Trophoblast cell (in vitro differentiated cells and primary cell): ENCODE data around the gene BRD3.
"Not testable (repeated sequence)": the region's sequence is repeated elsewhere in the genome, so short reads cannot be mapped to it uniquely, and the experiment has no call there.

Source experiments
- DNase-seq, 2 donors: peaks; one replicate each; pipeline ENCODE4 v3.0.0-alpha.2; 2016
- H2AFZ ChIP-seq: 2 replicates; pipeline ENCODE4 v1.6.1; 2013; ENCODE audit warnings: low read length, moderate library complexity, mild to moderate bottlenecking; ENCODE audit not compliant: insufficient read depth, poor library complexity
- H2AK5ac ChIP-seq: 2 replicates; pipeline ENCODE4 v1.6.1; 2013; ENCODE audit warnings: mild to moderate bottlenecking, low read length
- H2BK120ac ChIP-seq: 2 replicates; pipeline ENCODE4 v1.6.1; 2013; ENCODE audit warnings: low read length, mild to moderate bottlenecking, moderate library complexity; ENCODE audit not compliant: insufficient read depth, poor library complexity
- H2BK12ac ChIP-seq: 2 replicates; pipeline ENCODE4 v1.6.1; 2013; ENCODE audit warnings: mild to moderate bottlenecking, low read length, moderate library complexity
- H2BK5ac ChIP-seq: 2 replicates; pipeline ENCODE4 v1.6.1; 2013; ENCODE audit warnings: low read length, low read depth, moderate library complexity, mild to moderate bottlenecking; ENCODE audit not compliant: poor library complexity
- H3K14ac ChIP-seq: 2 replicates; pipeline ENCODE4 v1.6.1; 2013; ENCODE audit warnings: mild to moderate bottlenecking, low read length
- H3K18ac ChIP-seq: 2 replicates; pipeline ENCODE4 v1.6.1; 2013; ENCODE audit warnings: mild to moderate bottlenecking, low read length
- H3K23ac ChIP-seq: 2 replicates; pipeline ENCODE4 v1.6.1; 2013; ENCODE audit warnings: low read length
- H3K27ac ChIP-seq: 2 replicates; pipeline ENCODE4 v1.5.1; 2013; ENCODE audit warnings: low read depth, mild to moderate bottlenecking, inconsistent platforms, low read length, moderate library complexity
- H3K27me3 ChIP-seq: 2 replicates; pipeline ENCODE4 v1.6.1; 2013; ENCODE audit warnings: inconsistent platforms, mild to moderate bottlenecking, low read length, moderate library complexity; ENCODE audit not compliant: insufficient read depth
- H3K36me3 ChIP-seq, 2 experiments: 1 replicate in 1 of 2; 2 replicates in 1 of 2; pipeline ENCODE4 v1.6.1; 2013; ENCODE audit warnings: low read length in 2 of 2, mild to moderate bottlenecking in 2 of 2, moderate library complexity in 1 of 2; ENCODE audit not compliant: insufficient read depth in 2 of 2, control insufficient read depth in 1 of 2
- H3K4ac ChIP-seq: 2 replicates; pipeline ENCODE4 v1.6.1; 2013; ENCODE audit warnings: low read depth, mild to moderate bottlenecking, low read length, moderate library complexity
- H3K4me1 ChIP-seq, 2 experiments: 1 replicate in 1 of 2; 2 replicates in 1 of 2; pipeline ENCODE4 v1.6.1; 2013; ENCODE audit warnings: low read length in 2 of 2, mild to moderate bottlenecking in 2 of 2, moderate library complexity in 1 of 2; ENCODE audit not compliant: insufficient read depth in 2 of 2, control insufficient read depth in 1 of 2
- H3K4me2 ChIP-seq: 2 replicates; pipeline ENCODE4 v1.6.1; 2013; ENCODE audit warnings: inconsistent platforms, mild to moderate bottlenecking, low read length, moderate library complexity
- H3K4me3 ChIP-seq: 2 replicates; pipeline ENCODE4 v1.5.1; 2013; ENCODE audit warnings: mild to moderate bottlenecking, low read depth, low read length, inconsistent platforms
- H3K79me1 ChIP-seq: one replicate; pipeline ENCODE4 v1.6.1; 2013; ENCODE audit warnings: low read length
- H3K79me2 ChIP-seq: 2 replicates; pipeline ENCODE4 v1.6.1; 2013; ENCODE audit warnings: low read length, mild to moderate bottlenecking; ENCODE audit not compliant: control insufficient read depth, insufficient read depth, poor library complexity
- H3K9ac ChIP-seq: 2 replicates; pipeline ENCODE4 v1.6.1; 2013; ENCODE audit warnings: mild to moderate bottlenecking, low read length
- H3K9me3 ChIP-seq: 2 replicates; pipeline ENCODE4 v1.6.1; 2013; ENCODE audit warnings: low read depth, mild to moderate bottlenecking, control low read depth, inconsistent platforms, low read length; ENCODE audit not compliant: insufficient read depth
- H4K12ac ChIP-seq: 2 replicates; pipeline ENCODE4 v1.6.1; 2013; ENCODE audit warnings: low read depth, mild to moderate bottlenecking, low read length, moderate library complexity
- H4K8ac ChIP-seq: 2 replicates; pipeline ENCODE4 v1.6.1; 2013; ENCODE audit warnings: low read depth, mild to moderate bottlenecking, low read length, moderate library complexity
- H4K91ac ChIP-seq: one replicate; pipeline ENCODE4 v1.6.1; 2013; ENCODE audit warnings: low read depth, mild to moderate bottlenecking, low read length, moderate library complexity
- WGBS: extraction: QIAGEN DNeasy Blood & Tissue Kit; methylation state at CpG from one replicate; pipeline ENCODE4 v1.1.7; 2013; ENCODE audit warnings: missing lambda C conversion rate; ENCODE audit not compliant: insufficient read length, insufficient coverage; ENCODE audit errors: extremely low coverage; 5-methylcytosine and 5-hydroxymethylcytosine counted together

The BRD3 gene

GRCh38 chr9:134101623-134102149 lies 33.9 kb upstream of the BRD3 start:
- H4K8ac ChIP-seq, result no peak overlapping the region

DNA sequence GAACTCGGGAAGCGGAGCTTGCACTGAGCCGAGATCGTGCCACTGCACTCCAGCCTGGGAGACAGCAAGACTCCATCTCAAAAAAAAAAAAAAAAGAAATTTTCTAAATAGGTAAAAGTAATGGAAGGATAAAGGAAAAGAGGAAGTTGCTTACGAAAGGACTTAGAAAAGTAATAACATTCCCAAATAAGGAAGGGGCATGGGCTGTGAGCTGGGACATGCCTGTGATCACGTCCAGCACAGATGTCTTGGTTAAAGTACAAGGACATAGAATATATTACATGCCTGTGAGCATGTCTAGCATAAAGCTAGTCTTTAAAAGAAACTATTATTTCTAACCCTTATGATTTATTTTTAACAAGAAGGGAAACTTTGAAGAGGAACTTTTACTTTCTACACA lies 33.3 kb upstream of the BRD3 start:
- not testable (repeated sequence) for H3K79me2 ChIP-seq, H3K27ac ChIP-seq, H3K4me3 ChIP-seq, H3K27me3 ChIP-seq, H4K8ac ChIP-seq, H3K9ac ChIP-seq, H3K4ac ChIP-seq, H3K4me2 ChIP-seq, H3K14ac ChIP-seq, H4K12ac ChIP-seq, H4K91ac ChIP-seq, H2AFZ ChIP-seq, DNase-seq, H2BK5ac ChIP-seq, H3K23ac ChIP-seq, H3K4me1 ChIP-seq, H2BK12ac ChIP-seq, H3K79me1 ChIP-seq, H2BK120ac ChIP-seq, H3K18ac ChIP-seq, H3K36me3 ChIP-seq, H2AK5ac ChIP-seq
- no CpG with 5 or more reads among the region's 6 CpGs for WGBS
- peaks cover 15% of the 10 kb centered on the region for H3K9me3 ChIP-seq

More at GRCh38 chr9:134101623-134102149, 33.9 kb upstream of the BRD3 start:
- Histone ChIP-seq H3K14ac (no peak overlapping the region), H3K36me3 (no peaks in the 10 kb centered on the region), H2AFZ (no peak overlapping the region), H3K4me1 (no peaks in the 10 kb centered on the region), H4K12ac (no peak overlapping the region), H3K79me1 (no peaks in the 10 kb centered on the region), H3K79me2 (no peaks in the 10 kb centered on the region), H3K27me3 (no peaks in the 10 kb centered on the region), H2BK120ac (no peak overlapping the region), H3K9ac (no peak overlapping the region), H3K4me3 (no peak overlapping the region), H3K27ac (no peak overlapping the region), H2BK12ac (no peak overlapping the region), H3K9me3 (peaks cover 15% of the 10 kb centered on the region), H3K4me2 (no peak overlapping the region), H2AK5ac (no peak overlapping the region), H3K18ac (no peak overlapping the region), H4K91ac (no peak overlapping the region), H3K23ac (no peak overlapping the region), H3K4ac (no peak overlapping the region), H2BK5ac (no peak overlapping the region)
- no CpG with 5 or more reads among the region's 11 CpGs for WGBS
- no peak for DNase-seq

GRCh38 chr9:134100040-134100439 lies 32.2 kb upstream of the BRD3 start:
- no peak for DNase-seq
- Histone ChIP-seq H3K27me3 (no peaks in the 10 kb centered on the region), H2AFZ (no peak overlapping the region), H3K23ac (no peak overlapping the region), H4K8ac (no peak overlapping the region), H3K14ac (no peak overlapping the region), H3K4me2 (no peak overlapping the region), H3K9me3 (peaks cover 15% of the 10 kb centered on the region), H2BK12ac (no peak overlapping the region), H2BK5ac (no peak overlapping the region), H3K18ac (no peak overlapping the region), H3K4me1 (no peaks in the 10 kb centered on the region), H4K91ac (no peak overlapping the region), H3K4me3 (no peak overlapping the region), H3K79me2 (no peaks in the 10 kb centered on the region), H3K27ac (no peak overlapping the region), H2AK5ac (no peak overlapping the region), H3K36me3 (no peaks in the 10 kb centered on the region), H3K9ac (no peak overlapping the region), H4K12ac (no peak overlapping the region), H3K79me1 (no peaks in the 10 kb centered on the region), H3K4ac (no peak overlapping the region), H2BK120ac (no peak overlapping the region)
- no CpG with 5 or more reads among the region's 5 CpGs for WGBS

GRCh38 chr9:134099123-134099761 lies 31.4 kb upstream of the BRD3 start:
- no CpG with 5 or more reads among the region's 13 CpGs for WGBS

More at GRCh38 chr9:134099123-134099761, 31.4 kb upstream of the BRD3 start:
- H2AFZ ChIP-seq, result no peak overlapping the region
- no peak overlapping the region for H3K23ac ChIP-seq
- H3K79me2 ChIP-seq, result no peaks in the 10 kb centered on the region
- H3K18ac ChIP-seq, result no peak overlapping the region
- H4K91ac ChIP-seq, result no peak overlapping the region
- H4K12ac ChIP-seq, result no peak overlapping the region
- H3K79me1 ChIP-seq, result no peaks in the 10 kb centered on the region
- H2AK5ac ChIP-seq, result no peak overlapping the region
- no peak overlapping the region for H2BK12ac ChIP-seq
- no peak overlapping the region for H2BK5ac ChIP-seq
- H3K27ac ChIP-seq, result no peak overlapping the region
- H2BK120ac ChIP-seq, result no peak overlapping the region
- H3K4me1 ChIP-seq, result no peaks in the 10 kb centered on the region
- no peak overlapping the region for H3K4me3 ChIP-seq
- H3K4me2 ChIP-seq, result no peak overlapping the region
- H3K4ac ChIP-seq, result no peak overlapping the region
- no peaks in the 10 kb centered on the region for H3K36me3 ChIP-seq
- H3K9me3 ChIP-seq, result peaks cover 12% of the 10 kb centered on the region
- H4K8ac ChIP-seq, result no peak overlapping the region
- no peaks in the 10 kb centered on the region for H3K27me3 ChIP-seq
- DNase-seq, result peak; percentile 9 to 81
- H3K14ac ChIP-seq, result no peak overlapping the region
- H3K9ac ChIP-seq, result no peak overlapping the region
